ENCODE data around the gene ELMO3. TPM values are rescaled to one million over a fixed set of nuclear protein-coding genes. Genes with fewer than 3 reads are reported as not detected.
A peak's percentile ranks its signal among the peaks of the same experiment; 100 is the strongest.

ELMO3 gene
- total RNA-seq, 2 experiments from 2014 or later = 1.9 to 2.3 TPM

DNA sequence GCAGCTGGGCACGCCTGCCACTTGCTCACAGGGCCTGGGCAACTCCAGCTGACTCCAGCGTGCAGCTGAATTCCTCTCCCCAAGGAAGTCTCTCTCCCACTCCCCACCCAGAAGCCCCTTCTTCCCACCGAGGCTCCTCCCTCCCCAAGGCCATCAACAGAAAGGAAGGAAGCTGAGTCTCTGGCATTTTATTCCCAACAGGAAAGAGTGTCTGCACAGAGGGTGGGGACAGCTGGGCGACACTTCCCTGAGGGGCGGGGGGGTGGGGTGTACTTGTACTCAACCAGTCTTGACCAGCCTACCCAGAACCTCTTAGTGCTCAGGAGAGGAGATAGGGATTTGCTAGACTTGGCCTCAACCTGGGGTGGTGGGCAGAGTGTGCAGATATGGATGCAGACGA lies 8.9 kb upstream of the ELMO3 start, which contains the start of gene EXOC3L1:
TSS of gene EXOC3L1 (minus strand) at position 96 of the 400 bp plus-strand sequence. CDS start 460 bp downstream, outside the sequence.
- Mint-ChIP-seq H3K27ac (no peak within 1 kb of the TSS), H3K36me3 (ENCODE audit: low read depth) (peaks cover 25% of the 10 kb centered on the region), H3K4me3 (peak within 1 kb of the TSS; percentile 42), H3K27me3 (no peaks in the 10 kb centered on the region), H3K4me1 (ENCODE audit: low read depth) (peaks cover 38% of the 10 kb centered on the region), H3K9me3 (no peaks in the 10 kb centered on the region)
- TF ChIP-seq, protein P1, sequence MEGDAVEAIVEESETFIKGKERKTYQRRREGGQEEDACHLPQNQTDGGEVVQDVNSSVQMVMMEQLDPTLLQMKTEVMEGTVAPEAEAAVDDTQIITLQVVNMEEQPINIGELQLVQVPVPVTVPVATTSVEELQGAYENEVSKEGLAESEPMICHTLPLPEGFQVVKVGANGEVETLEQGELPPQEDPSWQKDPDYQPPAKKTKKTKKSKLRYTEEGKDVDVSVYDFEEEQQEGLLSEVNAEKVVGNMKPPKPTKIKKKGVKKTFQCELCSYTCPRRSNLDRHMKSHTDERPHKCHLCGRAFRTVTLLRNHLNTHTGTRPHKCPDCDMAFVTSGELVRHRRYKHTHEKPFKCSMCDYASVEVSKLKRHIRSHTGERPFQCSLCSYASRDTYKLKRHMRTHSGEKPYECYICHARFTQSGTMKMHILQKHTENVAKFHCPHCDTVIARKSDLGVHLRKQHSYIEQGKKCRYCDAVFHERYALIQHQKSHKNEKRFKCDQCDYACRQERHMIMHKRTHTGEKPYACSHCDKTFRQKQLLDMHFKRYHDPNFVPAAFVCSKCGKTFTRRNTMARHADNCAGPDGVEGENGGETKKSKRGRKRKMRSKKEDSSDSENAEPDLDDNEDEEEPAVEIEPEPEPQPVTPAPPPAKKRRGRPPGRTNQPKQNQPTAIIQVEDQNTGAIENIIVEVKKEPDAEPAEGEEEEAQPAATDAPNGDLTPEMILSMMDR (IDR thresholded peaks at IDR 0.05) = no peak
- no peaks in the 10 kb centered on the region for H3K27me3 ChIP-seq (ENCODE audit: control insufficient read depth in 1 of 2, insufficient read depth in 2 of 2, low read length in 2 of 2)
- no peaks in the 10 kb centered on the region for H3K9me3 ChIP-seq (ENCODE audit: control insufficient read depth in 1 of 2, insufficient read depth in 1 of 2, low read length in 2 of 2)
- peaks cover 22% of the 10 kb centered on the region for H3K36me3 ChIP-seq (ENCODE audit: insufficient read depth, low read length)
- no peak within 1 kb of the TSS for H3K4me3 ChIP-seq (ENCODE audit: low read length)
- CTCF ChIA-PET = interaction anchor here (1.0 kb wide), 1 partner anchor 35 kb away, joined by 3 read pairs; no protein-coding TSS in a partner anchor
- intact Hi-C loops (cut with DNase I, micrococcal nuclease) = loop anchor here in 1 of 2 experiments (5.0 kb wide), 1 partner anchor 258 kb away; the partner anchor contains the start of gene CIAO2B
- ATAC-seq (ENCODE audit: poor library complexity) (no peak), DNase-seq (no peak)
- no peak within 1 kb of the TSS for H3K27ac ChIP-seq (ENCODE audit: low read depth in 1 of 2, low read length in 2 of 2)
- peaks cover 46% of the 10 kb centered on the region for H3K4me1 ChIP-seq (ENCODE audit: insufficient read depth, low read length)
- POLR2A ChIA-PET = no interaction called here

DNA sequence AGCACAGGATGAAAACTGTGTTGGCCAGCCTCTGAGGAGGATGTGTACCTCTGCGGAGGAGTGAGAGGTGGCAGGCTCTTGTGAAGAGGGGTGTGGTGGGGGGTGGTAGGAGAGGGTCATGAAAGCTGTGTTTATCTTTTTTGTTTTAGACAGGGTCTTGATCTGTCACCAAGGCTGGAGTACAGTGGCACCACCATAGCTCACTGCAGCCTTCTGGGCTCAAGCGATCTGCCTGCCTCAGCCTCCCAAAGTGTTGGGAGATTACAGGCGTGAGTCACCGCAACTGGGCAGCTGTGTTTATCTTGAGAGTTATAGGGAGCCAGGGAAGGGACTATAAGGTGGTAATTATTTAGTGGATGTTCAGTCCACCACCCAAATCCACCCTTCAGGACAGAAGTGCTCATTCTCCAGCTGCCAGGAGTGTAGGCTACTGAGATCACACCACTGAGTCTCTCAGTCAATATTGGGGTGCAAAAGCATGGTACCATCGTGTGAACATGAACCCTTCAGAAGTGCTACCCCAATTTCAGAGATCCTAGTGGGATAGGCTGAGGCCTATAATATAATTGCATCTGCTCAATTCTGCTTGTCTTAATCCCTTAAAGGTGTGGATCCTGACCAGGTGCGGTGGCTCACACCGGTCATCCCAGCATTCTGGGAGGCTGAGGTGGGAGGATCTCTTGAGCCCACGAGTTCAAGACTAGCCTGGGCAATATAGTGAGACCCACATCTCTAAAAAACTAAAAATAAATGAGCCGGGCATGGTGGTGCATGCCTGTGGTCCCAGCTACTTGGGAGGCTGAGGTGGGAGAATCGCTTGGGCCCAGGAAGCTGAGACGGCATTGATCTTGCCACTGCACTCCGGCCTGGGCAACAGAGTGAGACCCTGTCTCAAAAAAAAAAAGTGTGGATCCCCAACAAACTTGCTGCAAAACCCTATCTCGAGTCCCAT lies 8.2 kb upstream of the ELMO3 start:
- Mint-ChIP-seq H3K27me3 (no peaks in the 10 kb centered on the region), H3K4me3 (peak overlapping the region; percentile 42), H3K9me3 (no peaks in the 10 kb centered on the region), H3K36me3 (ENCODE audit: low read depth) (peaks cover 32% of the 10 kb centered on the region), H3K27ac (no peak overlapping the region), H3K4me1 (ENCODE audit: low read depth) (peaks cover 33% of the 10 kb centered on the region)
- Histone ChIP-seq H3K27me3 (ENCODE audit: control insufficient read depth in 1 of 2, insufficient read depth in 2 of 2, low read length in 2 of 2) (no peaks in the 10 kb centered on the region), H3K27ac (ENCODE audit: low read depth in 1 of 2, low read length in 2 of 2) (no peak overlapping the region), H3K4me3 (ENCODE audit: low read length) (no peak overlapping the region), H3K36me3 (ENCODE audit: insufficient read depth, low read length) (peaks cover 29% of the 10 kb centered on the region), H3K9me3 (ENCODE audit: control insufficient read depth in 1 of 2, insufficient read depth in 1 of 2, low read length in 2 of 2) (no peaks in the 10 kb centered on the region), H3K4me1 (ENCODE audit: insufficient read depth, low read length) (peaks cover 46% of the 10 kb centered on the region)
- TF ChIP-seq, protein P1 (IDR thresholded peaks at IDR 0.05) = no peak
- DNase-seq (no peak), ATAC-seq (ENCODE audit: poor library complexity) (no peak)
- CTCF ChIA-PET = no interaction called here
- intact Hi-C loops (cut with DNase I, micrococcal nuclease) = loop anchor here in 1 of 2 experiments (5.0 kb wide), 1 partner anchor 258 kb away; the partner anchor contains the start of gene CIAO2B
- POLR2A ChIA-PET = no interaction called here

DNA sequence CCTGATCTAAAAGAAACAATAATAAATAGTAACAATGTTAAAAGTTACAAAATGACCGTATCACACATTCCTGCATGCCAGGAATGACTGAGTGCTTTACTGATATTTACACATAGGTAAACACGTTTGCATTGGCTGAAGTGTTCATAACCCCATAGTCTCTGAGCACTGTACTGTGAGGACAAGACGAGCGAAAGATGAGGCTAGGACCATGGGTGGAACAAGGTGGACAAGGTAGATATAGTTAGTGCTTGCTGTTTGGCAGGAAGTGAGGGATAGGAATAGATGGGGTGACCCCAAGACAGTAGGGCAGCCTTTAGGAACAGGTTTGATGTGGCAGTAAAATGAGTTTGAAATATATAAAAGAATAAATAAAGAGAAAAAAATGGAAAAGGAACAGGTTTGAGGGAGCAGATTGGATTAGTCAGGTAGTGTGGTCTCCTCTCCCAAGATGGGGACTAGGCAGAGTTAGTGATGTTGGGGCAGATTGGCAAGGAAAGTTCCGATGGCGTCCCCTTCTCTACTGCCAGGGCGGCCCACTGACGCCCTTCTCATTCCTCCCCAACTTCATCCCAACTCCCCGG lies 7.4 kb upstream of the ELMO3 start:
- Mint-ChIP-seq H3K4me3 (peak overlapping the region; percentile 92), H3K9me3 (no peaks in the 10 kb centered on the region), H3K4me1 (ENCODE audit: low read depth) (peaks cover 38% of the 10 kb centered on the region), H3K27ac (peak overlapping the region; percentile 87), H3K27me3 (no peaks in the 10 kb centered on the region), H3K36me3 (ENCODE audit: low read depth) (peaks cover 40% of the 10 kb centered on the region)
- H3K9me3 ChIP-seq (ENCODE audit: control insufficient read depth in 1 of 2, insufficient read depth in 1 of 2, low read length in 2 of 2) = no peaks in the 10 kb centered on the region
- H3K27ac ChIP-seq (ENCODE audit: low read depth in 1 of 2, low read length in 2 of 2) = peak overlapping the region in 1 of 2 donors; percentile 69
- peak overlapping the region; percentile 95 for H3K4me3 ChIP-seq (ENCODE audit: low read length)
- CTCF ChIA-PET = interaction anchor here (1.1 kb wide), 1 partner anchor 53 kb away, joined by 3 read pairs; no protein-coding TSS in a partner anchor
- H3K4me1 ChIP-seq (ENCODE audit: insufficient read depth, low read length) = peaks cover 51% of the 10 kb centered on the region
- ATAC-seq (ENCODE audit: poor library complexity) (no peak), DNase-seq (no peak)
- peaks cover 37% of the 10 kb centered on the region for H3K36me3 ChIP-seq (ENCODE audit: insufficient read depth, low read length)
- intact Hi-C loops (cut with DNase I, micrococcal nuclease) = loop anchor here in 1 of 2 experiments (5.0 kb wide), 1 partner anchor 259 kb away; the partner anchor contains the start of gene CIAO2B
- TF ChIP-seq, protein P1 (IDR thresholded peaks at IDR 0.05) = no peak
- POLR2A ChIA-PET = interaction anchor here (1.1 to 1.6 kb wide), 2 partner anchors 36 to 44 kb away, joined by 3 to 9 read pairs; partner anchors contain the start of gene TMEM208
- H3K27me3 ChIP-seq (ENCODE audit: control insufficient read depth in 1 of 2, insufficient read depth in 2 of 2, low read length in 2 of 2) = no peaks in the 10 kb centered on the region
